HEK293 (cell line): ENCODE data around the gene CIB4.

Source experiments
- CTCF ChIA-PET: fragments of 350-600 bp; formaldehyde crosslinking; extraction: SDS; loops from one replicate; lab custom pipeline; 2021; ENCODE audit warnings: antibody characterized with exemption; lab: Yijun Ruan, JAX
- POLR2A ChIA-PET: fragments of 300-600 bp; formaldehyde crosslinking; extraction: SDS; loops from one replicate; lab custom pipeline; 2020; ENCODE audit warnings: antibody characterized with exemption, inconsistent platforms; lab: Yijun Ruan, JAX
- H3K27ac ChIP-seq: fragments of 200-500 bp; sonication (Bioruptor generic); 2 replicates; pipeline ENCODE4 v1.5.1; 2014; ENCODE audit warnings: low read depth, low read length, control low read depth, inconsistent platforms; ENCODE audit errors: extremely low read depth
- H3K36me3 ChIP-seq, 2 experiments: fragments of 200-500 bp in 1 of 2; sonication (Bioruptor generic) in 1 of 2; 1 replicate in 1 of 2; 2 replicates in 1 of 2; pipeline ENCODE4 v1.5.1; 2014 to 2017; ENCODE audit warnings: inconsistent platforms in 2 of 2, low read length in 2 of 2; ENCODE audit not compliant: control insufficient read depth in 2 of 2, insufficient read depth in 1 of 2
- H3K4me1 ChIP-seq: fragments of 200-500 bp; sonication (Bioruptor generic); 2 replicates; pipeline ENCODE4 v1.5.1; 2014; ENCODE audit warnings: mild to moderate bottlenecking, low read length, inconsistent platforms; ENCODE audit not compliant: control insufficient read depth, insufficient read depth
- H3K4me3 ChIP-seq: 2 replicates; pipeline ENCODE4 v1.5.1; 2011; ENCODE audit warnings: low read depth, mild to moderate bottlenecking, control low read depth, low read length, moderate library complexity
- H3K9me3 ChIP-seq: fragments of 200-500 bp; sonication (Bioruptor generic); 2 replicates; pipeline ENCODE4 v1.5.1; 2014; ENCODE audit warnings: low read depth, low read length, inconsistent platforms; ENCODE audit not compliant: control insufficient read depth, insufficient read depth
- BCL11A ChIP-seq: fragments of 450-650 bp; formaldehyde crosslinking; IDR thresholded peaks from 2 replicates; pipeline ENCODE4 v1.5.1; 2016; ENCODE audit warnings: low read depth, missing biosample characterization, missing genetic modification characterization
- KLF1 ChIP-seq: fragments of 450-650 bp; formaldehyde crosslinking; IDR thresholded peaks from 2 replicates; pipeline ENCODE4 v1.5.1; 2016; ENCODE audit warnings: missing biosample characterization, missing genetic modification characterization
- KLF10 ChIP-seq: fragments of 450-650 bp; IDR thresholded peaks from 2 replicates; pipeline ENCODE4 v1.5.1; 2018; ENCODE audit warnings: missing biosample characterization, mild to moderate bottlenecking, missing genetic modification characterization
- KLF16 ChIP-seq: fragments of 450-650 bp; formaldehyde crosslinking; IDR thresholded peaks from 2 replicates; pipeline ENCODE4 v1.5.1; 2017; ENCODE audit warnings: missing biosample characterization, missing genetic modification characterization
- MEIS1 ChIP-seq: sonication (generic); formaldehyde crosslinking; IDR thresholded peaks from 2 replicates; pipeline ENCODE4 v1.8.1; 2022; ENCODE audit warnings: missing genetic modification reagents, mild to moderate bottlenecking, borderline replicate concordance
- REPIN1 ChIP-seq: fragments of 450-650 bp; formaldehyde crosslinking; IDR thresholded peaks from 2 replicates; pipeline ENCODE4 v1.5.1; 2017; ENCODE audit warnings: missing biosample characterization, missing genetic modification characterization, low read depth
- SCRT2 ChIP-seq: fragments of 450-650 bp; formaldehyde crosslinking; IDR thresholded peaks from 2 replicates; pipeline ENCODE4 v1.5.1; 2016; ENCODE audit warnings: missing biosample characterization, missing genetic modification characterization
- SP2 ChIP-seq: fragments of 450-650 bp; formaldehyde crosslinking; IDR thresholded peaks from 2 replicates; pipeline ENCODE4 v1.5.1; 2016; ENCODE audit warnings: missing biosample characterization, missing genetic modification characterization
- WT1 ChIP-seq: fragments of 450-650 bp; formaldehyde crosslinking; IDR thresholded peaks from 2 replicates; pipeline ENCODE4 v1.5.1; 2016; ENCODE audit warnings: missing biosample characterization, missing genetic modification characterization
- YY1 ChIP-seq: fragments of 450-650 bp; formaldehyde crosslinking; IDR thresholded peaks from 2 replicates; pipeline ENCODE4 v1.5.1; 2018; ENCODE audit warnings: missing biosample characterization, missing genetic modification characterization
- ZFHX2 ChIP-seq: fragments of 450-650 bp; formaldehyde crosslinking; conservative IDR thresholded peaks from 2 replicates; pipeline ENCODE4 v1.5.1; 2016; ENCODE audit warnings: missing biosample characterization, missing genetic modification characterization
- ZNF114 ChIP-seq: fragments of 450-650 bp; formaldehyde crosslinking; IDR thresholded peaks from 2 replicates; pipeline ENCODE4 v1.5.0; 2017; ENCODE audit warnings: missing biosample characterization, missing genetic modification characterization
- ZNF133 ChIP-seq: fragments of 450-650 bp; formaldehyde crosslinking; IDR thresholded peaks from 2 replicates; pipeline ENCODE4 v1.5.1; 2016; ENCODE audit warnings: missing biosample characterization, missing genetic modification characterization
- ZNF354C ChIP-seq: fragments of 450-650 bp; formaldehyde crosslinking; IDR thresholded peaks from 2 replicates; pipeline ENCODE4 v1.5.1; 2016; ENCODE audit warnings: missing biosample characterization, missing genetic modification characterization, low read depth, borderline replicate concordance
- ZNF549 ChIP-seq: fragments of 450-650 bp; IDR thresholded peaks from 2 replicates; pipeline ENCODE4 v1.5.1; 2018; ENCODE audit warnings: missing biosample characterization, missing genetic modification characterization, mild to moderate bottlenecking, inconsistent platforms, moderate library complexity
- ZNF623 ChIP-seq: fragments of 450-650 bp; formaldehyde crosslinking; IDR thresholded peaks from 2 replicates; pipeline ENCODE4 v1.5.1; 2016; ENCODE audit warnings: missing biosample characterization, missing genetic modification characterization
- ZNF664 ChIP-seq: fragments of 450-650 bp; formaldehyde crosslinking; IDR thresholded peaks from 2 replicates; pipeline ENCODE4 v1.5.1; 2016; ENCODE audit warnings: missing biosample characterization, missing genetic modification characterization
- ZXDB ChIP-seq: fragments of 450-650 bp; formaldehyde crosslinking; IDR thresholded peaks from 2 replicates; pipeline ENCODE4 v1.5.1; 2016; ENCODE audit warnings: missing biosample characterization, missing genetic modification characterization
- TF ChIP-seq, protein P1 (sequence below): fragments of 450-650 bp; formaldehyde crosslinking; IDR thresholded peaks from 2 replicates; pipeline ENCODE4 v1.5.1; 2016; ENCODE audit warnings: missing biosample characterization, missing genetic modification characterization
- TF ChIP-seq, protein P2 (sequence below): fragments of 450-650 bp; formaldehyde crosslinking; IDR thresholded peaks from 2 replicates; pipeline ENCODE4 v1.5.1; 2017; ENCODE audit warnings: missing biosample characterization, missing genetic modification characterization
- TF ChIP-seq, protein P3 (sequence below): fragments of 450-650 bp; formaldehyde crosslinking; IDR thresholded peaks from 2 replicates; pipeline ENCODE4 v1.5.1; 2016; ENCODE audit warnings: missing biosample characterization, missing genetic modification characterization
- TF ChIP-seq, protein P4 (sequence below): fragments of 450-650 bp; formaldehyde crosslinking; IDR thresholded peaks from 2 replicates; pipeline ENCODE4 v1.5.1; 2016; ENCODE audit warnings: missing biosample characterization, missing genetic modification characterization
- TF ChIP-seq, protein P5 (sequence below): fragments of 450-650 bp; formaldehyde crosslinking; IDR thresholded peaks from 2 replicates; pipeline ENCODE4 v1.5.1; 2017; ENCODE audit warnings: missing biosample characterization, missing genetic modification characterization

CIB4 gene

DNA sequence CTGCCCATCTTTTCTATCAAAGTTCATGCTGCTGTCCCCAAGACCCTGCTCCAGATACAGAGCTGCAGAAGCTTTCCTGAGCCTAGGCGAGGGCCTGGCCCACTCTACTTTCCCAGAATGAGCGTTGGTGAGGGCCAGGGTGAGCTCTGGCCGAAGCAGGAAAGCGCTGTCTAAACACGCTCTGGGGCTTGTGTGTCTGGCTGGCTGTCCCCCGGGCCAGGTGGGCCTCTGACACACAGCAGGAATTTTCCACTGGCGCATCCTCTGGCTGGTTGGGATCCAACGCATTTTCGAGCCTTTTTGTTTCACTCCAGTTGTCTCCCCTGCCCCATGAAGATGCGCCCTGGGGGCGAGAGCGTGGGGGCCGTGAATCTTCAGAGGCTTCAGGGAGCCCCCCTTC lies 33.6 kb upstream of the CIB4 start:
- Histone ChIP-seq H3K4me3 (no peak overlapping the region), H3K4me1 (no peaks in the 10 kb centered on the region), H3K9me3 (no peaks in the 10 kb centered on the region), H3K36me3 (no peaks in the 10 kb centered on the region), H3K27ac (no peak overlapping the region)
- TF ChIP-seq, protein P1, sequence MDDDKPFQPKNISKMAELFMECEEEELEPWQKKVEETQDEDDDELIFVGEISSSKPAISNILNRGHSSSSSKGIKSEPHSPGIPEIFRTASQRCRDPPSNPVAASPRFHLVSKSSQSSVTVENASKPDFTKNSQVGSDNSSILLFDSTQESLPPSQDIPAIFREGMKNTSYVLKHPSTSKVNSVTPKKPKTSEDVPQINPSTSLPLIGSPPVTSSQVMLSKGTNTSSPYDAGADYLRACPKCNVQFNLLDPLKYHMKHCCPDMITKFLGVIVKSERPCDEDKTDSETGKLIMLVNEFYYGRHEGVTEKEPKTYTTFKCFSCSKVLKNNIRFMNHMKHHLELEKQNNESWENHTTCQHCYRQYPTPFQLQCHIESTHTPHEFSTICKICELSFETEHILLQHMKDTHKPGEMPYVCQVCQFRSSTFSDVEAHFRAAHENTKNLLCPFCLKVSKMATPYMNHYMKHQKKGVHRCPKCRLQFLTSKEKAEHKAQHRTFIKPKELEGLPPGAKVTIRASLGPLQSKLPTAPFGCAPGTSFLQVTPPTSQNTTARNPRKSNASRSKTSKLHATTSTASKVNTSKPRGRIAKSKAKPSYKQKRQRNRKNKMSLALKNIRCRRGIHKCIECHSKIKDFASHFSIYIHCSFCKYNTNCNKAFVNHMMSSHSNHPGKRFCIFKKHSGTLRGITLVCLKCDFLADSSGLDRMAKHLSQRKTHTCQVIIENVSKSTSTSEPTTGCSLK (tag by site-specific recombination): no peak
- TF ChIP-seq MEIS1 (CRISPR knock-in tag): no peak
- no peak for TF ChIP-seq ZFHX2 (tag by site-specific recombination)
- POLR2A ChIA-PET: interaction anchor here (0.8 kb wide), 1 partner anchor 24 kb away, joined by 3 read pairs; no protein-coding TSS in a partner anchor
- CTCF ChIA-PET: interaction anchor here (1.3 kb wide), 1 partner anchor 71 kb away, joined by 9 read pairs; no protein-coding TSS in a partner anchor

DNA sequence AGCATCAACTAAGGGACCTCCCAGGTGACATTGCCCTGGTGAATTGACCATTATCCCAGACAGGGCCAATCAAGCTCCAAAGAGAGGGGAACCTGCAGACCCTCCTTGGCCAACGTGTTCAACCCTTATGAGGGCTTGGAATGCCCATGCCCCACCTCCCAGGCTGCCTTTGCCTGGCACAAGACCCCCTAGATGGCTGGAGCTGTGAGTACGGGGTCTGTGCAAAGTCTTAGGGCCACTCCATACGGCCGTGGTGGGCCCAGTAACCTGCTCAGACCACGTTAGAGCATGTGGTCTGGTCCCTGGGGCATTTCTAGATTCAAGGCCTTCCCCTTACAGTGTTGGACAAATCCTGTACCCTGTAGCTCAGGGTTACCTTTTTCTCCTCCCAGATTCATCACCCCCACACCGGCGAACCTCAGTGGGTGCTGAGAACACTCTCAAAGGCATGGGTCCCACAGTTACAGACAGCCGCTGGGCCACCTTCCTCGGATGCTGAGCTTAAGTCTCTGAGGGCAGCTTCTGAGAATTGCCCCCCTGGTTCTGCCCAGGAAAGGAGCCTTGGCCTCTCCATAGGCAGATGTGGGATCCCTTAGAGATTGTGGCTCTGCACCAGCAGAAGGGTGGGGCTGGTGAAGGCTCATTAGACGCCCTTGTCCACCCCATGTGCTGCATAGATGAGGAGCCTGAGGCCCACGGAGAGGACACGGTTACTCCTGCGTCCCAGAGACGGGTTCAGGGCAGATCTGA lies 33.0 kb upstream of the CIB4 start:
- ChIA-PET POLR2A (interaction anchor here (0.8 kb wide), 1 partner anchor 23 kb away, joined by 3 read pairs; no protein-coding TSS in a partner anchor), CTCF (interaction anchor here (1.3 kb wide), 1 partner anchor 71 kb away, joined by 9 read pairs; no protein-coding TSS in a partner anchor)
- Histone ChIP-seq H3K27ac (no peak overlapping the region), H3K4me3 (no peak overlapping the region), H3K4me1 (no peaks in the 10 kb centered on the region), H3K36me3 (no peaks in the 10 kb centered on the region), H3K9me3 (no peaks in the 10 kb centered on the region)
- no peak for TF ChIP-seq ZNF114 (tag by site-specific recombination)
- TF ChIP-seq, protein P2, sequence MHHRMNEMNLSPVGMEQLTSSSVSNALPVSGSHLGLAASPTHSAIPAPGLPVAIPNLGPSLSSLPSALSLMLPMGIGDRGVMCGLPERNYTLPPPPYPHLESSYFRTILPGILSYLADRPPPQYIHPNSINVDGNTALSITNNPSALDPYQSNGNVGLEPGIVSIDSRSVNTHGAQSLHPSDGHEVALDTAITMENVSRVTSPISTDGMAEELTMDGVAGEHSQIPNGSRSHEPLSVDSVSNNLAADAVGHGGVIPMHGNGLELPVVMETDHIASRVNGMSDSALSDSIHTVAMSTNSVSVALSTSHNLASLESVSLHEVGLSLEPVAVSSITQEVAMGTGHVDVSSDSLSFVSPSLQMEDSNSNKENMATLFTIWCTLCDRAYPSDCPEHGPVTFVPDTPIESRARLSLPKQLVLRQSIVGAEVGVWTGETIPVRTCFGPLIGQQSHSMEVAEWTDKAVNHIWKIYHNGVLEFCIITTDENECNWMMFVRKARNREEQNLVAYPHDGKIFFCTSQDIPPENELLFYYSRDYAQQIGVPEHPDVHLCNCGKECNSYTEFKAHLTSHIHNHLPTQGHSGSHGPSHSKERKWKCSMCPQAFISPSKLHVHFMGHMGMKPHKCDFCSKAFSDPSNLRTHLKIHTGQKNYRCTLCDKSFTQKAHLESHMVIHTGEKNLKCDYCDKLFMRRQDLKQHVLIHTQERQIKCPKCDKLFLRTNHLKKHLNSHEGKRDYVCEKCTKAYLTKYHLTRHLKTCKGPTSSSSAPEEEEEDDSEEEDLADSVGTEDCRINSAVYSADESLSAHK (tag by site-specific recombination): no peak
- no peak for TF ChIP-seq ZNF664 (tag by site-specific recombination)
- no peak for TF ChIP-seq ZNF623 (tag by site-specific recombination)
- TF ChIP-seq KLF10 (tag by site-specific recombination): no peak
- TF ChIP-seq SP2 (tag by site-specific recombination): no peak

DNA sequence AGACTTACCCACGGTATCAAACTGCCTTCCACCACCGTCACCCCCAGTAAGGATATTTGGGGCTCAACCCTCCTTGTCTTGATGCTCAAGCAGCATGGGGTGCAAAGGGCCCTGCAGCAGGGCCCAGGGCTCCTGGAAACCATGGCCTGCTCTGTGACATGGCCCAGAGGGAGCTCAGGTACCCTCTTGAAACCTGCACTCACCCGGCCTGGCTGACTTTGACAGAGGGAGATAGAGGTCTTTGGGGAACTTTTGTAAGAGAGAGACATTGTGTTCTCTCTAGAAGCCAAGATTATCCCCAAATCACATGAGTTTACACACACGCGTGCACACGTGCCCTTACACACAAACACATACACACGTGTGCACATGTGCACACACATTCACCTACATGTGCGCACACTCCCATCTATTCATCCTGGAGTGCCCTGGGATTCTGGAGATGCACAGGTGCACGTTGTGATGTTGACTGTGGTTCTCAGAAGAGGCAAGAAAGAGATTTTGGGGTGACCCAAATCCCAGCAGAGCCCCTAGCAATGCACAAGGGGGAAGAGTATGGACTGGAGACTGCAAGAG lies 31.7 kb upstream of the CIB4 start:
- Histone ChIP-seq H3K4me1 (no peaks in the 10 kb centered on the region), H3K9me3 (no peaks in the 10 kb centered on the region), H3K27ac (no peak overlapping the region), H3K4me3 (no peak overlapping the region), H3K36me3 (no peaks in the 10 kb centered on the region)
- ChIA-PET POLR2A (no interaction called here), CTCF (no interaction called here)
- TF ChIP-seq, protein P3, sequence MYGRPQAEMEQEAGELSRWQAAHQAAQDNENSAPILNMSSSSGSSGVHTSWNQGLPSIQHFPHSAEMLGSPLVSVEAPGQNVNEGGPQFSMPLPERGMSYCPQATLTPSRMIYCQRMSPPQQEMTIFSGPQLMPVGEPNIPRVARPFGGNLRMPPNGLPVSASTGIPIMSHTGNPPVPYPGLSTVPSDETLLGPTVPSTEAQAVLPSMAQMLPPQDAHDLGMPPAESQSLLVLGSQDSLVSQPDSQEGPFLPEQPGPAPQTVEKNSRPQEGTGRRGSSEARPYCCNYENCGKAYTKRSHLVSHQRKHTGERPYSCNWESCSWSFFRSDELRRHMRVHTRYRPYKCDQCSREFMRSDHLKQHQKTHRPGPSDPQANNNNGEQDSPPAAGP (tag by site-specific recombination): no peak
- no peak for TF ChIP-seq BCL11A
- no peak for TF ChIP-seq ZXDB (tag by site-specific recombination)
- TF ChIP-seq, protein P4, sequence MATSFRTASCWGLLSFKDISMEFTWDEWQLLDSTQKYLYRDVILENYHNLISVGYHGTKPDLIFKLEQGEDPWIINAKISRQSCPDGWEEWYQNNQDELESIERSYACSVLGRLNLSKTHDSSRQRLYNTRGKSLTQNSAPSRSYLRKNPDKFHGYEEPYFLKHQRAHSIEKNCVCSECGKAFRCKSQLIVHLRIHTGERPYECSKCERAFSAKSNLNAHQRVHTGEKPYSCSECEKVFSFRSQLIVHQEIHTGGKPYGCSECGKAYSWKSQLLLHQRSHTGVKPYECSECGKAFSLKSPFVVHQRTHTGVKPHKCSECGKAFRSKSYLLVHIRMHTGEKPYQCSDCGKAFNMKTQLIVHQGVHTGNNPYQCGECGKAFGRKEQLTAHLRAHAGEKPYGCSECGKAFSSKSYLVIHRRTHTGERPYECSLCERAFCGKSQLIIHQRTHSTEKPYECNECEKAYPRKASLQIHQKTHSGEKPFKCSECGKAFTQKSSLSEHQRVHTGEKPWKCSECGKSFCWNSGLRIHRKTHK: no peak
- TF ChIP-seq SCRT2 (tag by site-specific recombination): no peak
- no peak for TF ChIP-seq WT1 (tag by site-specific recombination)
- no peak for TF ChIP-seq YY1 (tag by site-specific recombination)
- TF ChIP-seq KLF16 (tag by site-specific recombination): no peak
- TF ChIP-seq REPIN1 (tag by site-specific recombination): no peak
- TF ChIP-seq, protein P5, sequence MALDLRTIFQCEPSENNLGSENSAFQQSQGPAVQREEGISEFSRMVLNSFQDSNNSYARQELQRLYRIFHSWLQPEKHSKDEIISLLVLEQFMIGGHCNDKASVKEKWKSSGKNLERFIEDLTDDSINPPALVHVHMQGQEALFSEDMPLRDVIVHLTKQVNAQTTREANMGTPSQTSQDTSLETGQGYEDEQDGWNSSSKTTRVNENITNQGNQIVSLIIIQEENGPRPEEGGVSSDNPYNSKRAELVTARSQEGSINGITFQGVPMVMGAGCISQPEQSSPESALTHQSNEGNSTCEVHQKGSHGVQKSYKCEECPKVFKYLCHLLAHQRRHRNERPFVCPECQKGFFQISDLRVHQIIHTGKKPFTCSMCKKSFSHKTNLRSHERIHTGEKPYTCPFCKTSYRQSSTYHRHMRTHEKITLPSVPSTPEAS (tag by site-specific recombination): no peak
- TF ChIP-seq KLF1 (tag by site-specific recombination): no peak
- TF ChIP-seq ZNF549 (tag by site-specific recombination): no peak
- no peak for TF ChIP-seq ZNF354C (tag by site-specific recombination)
- no peak for TF ChIP-seq ZNF133 (tag by site-specific recombination)
